Osteocyte (in vitro differentiated cells): ENCODE results near the gene GSTO2. TPM values are rescaled to one million over a fixed set of nuclear protein-coding genes. Genes with fewer than 3 reads are reported as not detected.
"Not testable (repeated sequence)": the region's sequence is repeated elsewhere in the genome, so short reads cannot be mapped to it uniquely, and the experiment has no call there.

Experiments used
- DNase-seq: peaks from one replicate; pipeline ENCODE4 v3.0.0; 2021; ENCODE audit warnings: mixed read lengths; ENCODE audit not compliant: unreplicated experiment; ENCODE audit errors: extremely low spot score
- H3K27ac Mint-ChIP-seq: one replicate; pipeline ENCODE4 v1.8.0; 2021; ENCODE audit warnings: mild to moderate bottlenecking, mixed read lengths; ENCODE audit not compliant: unreplicated experiment
- H3K27me3 Mint-ChIP-seq: one replicate; pipeline ENCODE4 v1.8.0; 2021; ENCODE audit warnings: mixed read lengths; ENCODE audit not compliant: unreplicated experiment
- H3K36me3 Mint-ChIP-seq: one replicate; pipeline ENCODE4 v1.8.0; 2021; ENCODE audit warnings: mixed read lengths; ENCODE audit not compliant: unreplicated experiment
- H3K4me1 Mint-ChIP-seq: one replicate; pipeline ENCODE4 v1.8.0; 2021; ENCODE audit warnings: mixed read lengths; ENCODE audit not compliant: unreplicated experiment
- H3K4me3 Mint-ChIP-seq: one replicate; pipeline ENCODE4 v1.8.0; 2021; ENCODE audit warnings: mild to moderate bottlenecking, moderate library complexity, mixed read lengths; ENCODE audit not compliant: unreplicated experiment
- H3K9me3 Mint-ChIP-seq: one replicate; pipeline ENCODE4 v1.8.0; 2021; ENCODE audit warnings: mixed read lengths; ENCODE audit not compliant: unreplicated experiment
- total RNA-seq: library from RNA; stranded (reverse); gene quantifications from 2 replicates; pipeline ENCODE4 v1.2.1, GENCODE V29; 2021
- TF ChIP-seq, protein P1 (sequence below): fragments of 200-600 bp; sonication (generic); IDR thresholded peaks from 2 replicates; pipeline ENCODE4 v1.5.0; 2021; ENCODE audit warnings: antibody characterized with exemption, mild to moderate bottlenecking, moderate library complexity

GSTO2 gene
- total RNA-seq, 1 donor from 2014 or later = 0.54 TPM

DNA sequence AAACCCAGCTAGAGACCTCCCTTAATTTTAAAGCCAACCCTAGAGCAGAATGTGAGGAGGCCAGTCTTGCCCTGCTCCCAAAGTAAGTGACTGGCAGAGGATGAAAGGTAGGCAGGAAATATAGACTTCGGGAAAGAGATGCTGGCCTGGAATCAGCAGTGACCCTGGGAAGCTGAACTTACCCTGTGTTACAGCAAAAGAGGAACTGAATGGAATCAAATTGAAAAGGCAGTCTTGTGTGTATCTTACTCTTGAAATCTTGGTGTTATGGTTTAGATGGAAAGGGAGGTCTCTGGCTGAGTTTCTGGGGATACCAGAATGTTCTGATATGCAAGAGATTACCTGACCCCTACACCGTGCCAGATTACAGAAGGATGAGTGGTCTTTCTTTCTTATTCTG, 28.9 kb upstream of the GSTO2 start:
- Mint-ChIP-seq H3K4me1 (no peaks in the 10 kb centered on the region), H3K4me3 (no peak overlapping the region), H3K27me3 (peaks cover 65% of the 10 kb centered on the region), H3K9me3 (no peaks in the 10 kb centered on the region), H3K27ac (no peak overlapping the region), H3K36me3 (no peaks in the 10 kb centered on the region)
- DNase-seq = no peak
- TF ChIP-seq, protein P1, sequence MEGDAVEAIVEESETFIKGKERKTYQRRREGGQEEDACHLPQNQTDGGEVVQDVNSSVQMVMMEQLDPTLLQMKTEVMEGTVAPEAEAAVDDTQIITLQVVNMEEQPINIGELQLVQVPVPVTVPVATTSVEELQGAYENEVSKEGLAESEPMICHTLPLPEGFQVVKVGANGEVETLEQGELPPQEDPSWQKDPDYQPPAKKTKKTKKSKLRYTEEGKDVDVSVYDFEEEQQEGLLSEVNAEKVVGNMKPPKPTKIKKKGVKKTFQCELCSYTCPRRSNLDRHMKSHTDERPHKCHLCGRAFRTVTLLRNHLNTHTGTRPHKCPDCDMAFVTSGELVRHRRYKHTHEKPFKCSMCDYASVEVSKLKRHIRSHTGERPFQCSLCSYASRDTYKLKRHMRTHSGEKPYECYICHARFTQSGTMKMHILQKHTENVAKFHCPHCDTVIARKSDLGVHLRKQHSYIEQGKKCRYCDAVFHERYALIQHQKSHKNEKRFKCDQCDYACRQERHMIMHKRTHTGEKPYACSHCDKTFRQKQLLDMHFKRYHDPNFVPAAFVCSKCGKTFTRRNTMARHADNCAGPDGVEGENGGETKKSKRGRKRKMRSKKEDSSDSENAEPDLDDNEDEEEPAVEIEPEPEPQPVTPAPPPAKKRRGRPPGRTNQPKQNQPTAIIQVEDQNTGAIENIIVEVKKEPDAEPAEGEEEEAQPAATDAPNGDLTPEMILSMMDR = no peak

DNA sequence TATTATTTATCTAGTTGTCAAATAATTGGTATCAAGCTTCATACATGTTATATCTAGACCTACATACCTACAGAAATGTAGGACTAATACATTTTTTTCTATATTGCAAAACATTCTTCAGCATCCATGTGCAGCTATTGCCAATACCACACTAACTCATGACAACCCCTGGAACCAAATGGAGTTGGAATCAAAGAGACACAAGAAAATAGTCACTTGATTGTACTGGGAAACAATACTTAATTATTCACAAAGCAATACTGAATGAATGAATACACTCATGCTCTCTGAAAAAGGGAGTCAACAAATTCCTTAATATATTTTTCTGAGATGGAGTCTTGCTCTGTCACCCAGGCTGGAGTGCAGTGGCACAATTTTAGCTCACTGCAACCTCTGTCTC, 26.4 kb upstream of the GSTO2 start:
- no peak overlapping the region for H3K27ac Mint-ChIP-seq
- H3K36me3 Mint-ChIP-seq = no peaks in the 10 kb centered on the region
- DNase-seq = no peak
- H3K4me3 Mint-ChIP-seq = no peak overlapping the region
- H3K27me3 Mint-ChIP-seq = peaks cover 43% of the 10 kb centered on the region
- TF ChIP-seq, protein P1 = no peak
- H3K9me3 Mint-ChIP-seq = peaks cover 10% of the 10 kb centered on the region
- H3K4me1 Mint-ChIP-seq = no peaks in the 10 kb centered on the region

DNA sequence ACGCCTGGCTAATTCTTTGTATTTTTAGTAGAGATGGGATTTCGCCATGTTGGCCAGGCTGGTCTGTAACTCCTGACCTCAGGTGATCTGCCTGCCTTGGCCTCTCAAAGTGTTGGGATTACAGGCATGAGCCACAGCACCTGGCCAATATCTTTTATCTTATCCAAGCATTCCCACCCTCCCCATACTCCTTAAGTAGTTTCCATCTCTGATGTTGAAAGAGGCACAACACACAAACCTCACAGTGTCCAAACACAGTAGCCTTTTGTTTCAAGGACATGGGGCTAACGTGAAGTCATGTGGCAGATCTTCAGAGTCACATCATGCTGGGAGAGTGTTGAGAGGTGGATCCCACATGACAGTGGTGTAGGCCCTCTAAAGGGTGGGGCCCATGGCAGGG, 26.0 kb upstream of the GSTO2 start:
- H3K9me3 Mint-ChIP-seq = peaks cover 10% of the 10 kb centered on the region
- not testable (repeated sequence) for H3K36me3 Mint-ChIP-seq, DNase-seq, H3K27ac Mint-ChIP-seq, H3K4me1 Mint-ChIP-seq, H3K4me3 Mint-ChIP-seq
- peaks cover 38% of the 10 kb centered on the region for H3K27me3 Mint-ChIP-seq

DNA sequence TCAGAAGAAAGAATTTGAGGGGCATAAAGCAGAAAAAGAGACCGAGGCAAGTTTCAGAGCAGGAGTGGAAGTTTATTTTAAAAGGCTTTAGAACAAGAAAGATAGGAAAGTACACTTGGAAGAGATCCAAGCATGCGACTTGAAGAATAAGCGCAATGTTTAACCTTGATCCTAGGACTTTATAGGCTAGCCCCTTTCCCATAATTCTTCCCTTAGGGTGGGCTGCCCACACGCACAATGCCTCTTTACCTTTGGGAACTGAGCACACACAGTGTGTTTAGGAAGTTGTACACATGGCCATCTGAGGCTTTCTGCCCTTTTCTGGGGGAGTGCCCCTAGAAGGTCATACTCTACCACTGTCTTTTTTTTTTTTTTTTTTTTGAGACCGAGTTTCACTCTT, 25.5 kb upstream of the GSTO2 start:
- Mint-ChIP-seq H3K27ac (no peak overlapping the region), H3K27me3 (peaks cover 37% of the 10 kb centered on the region), H3K36me3 (no peaks in the 10 kb centered on the region), H3K4me1 (no peaks in the 10 kb centered on the region), H3K9me3 (peaks cover 10% of the 10 kb centered on the region), H3K4me3 (no peak overlapping the region)
- TF ChIP-seq, protein P1 = no peak
- DNase-seq = no peak

DNA sequence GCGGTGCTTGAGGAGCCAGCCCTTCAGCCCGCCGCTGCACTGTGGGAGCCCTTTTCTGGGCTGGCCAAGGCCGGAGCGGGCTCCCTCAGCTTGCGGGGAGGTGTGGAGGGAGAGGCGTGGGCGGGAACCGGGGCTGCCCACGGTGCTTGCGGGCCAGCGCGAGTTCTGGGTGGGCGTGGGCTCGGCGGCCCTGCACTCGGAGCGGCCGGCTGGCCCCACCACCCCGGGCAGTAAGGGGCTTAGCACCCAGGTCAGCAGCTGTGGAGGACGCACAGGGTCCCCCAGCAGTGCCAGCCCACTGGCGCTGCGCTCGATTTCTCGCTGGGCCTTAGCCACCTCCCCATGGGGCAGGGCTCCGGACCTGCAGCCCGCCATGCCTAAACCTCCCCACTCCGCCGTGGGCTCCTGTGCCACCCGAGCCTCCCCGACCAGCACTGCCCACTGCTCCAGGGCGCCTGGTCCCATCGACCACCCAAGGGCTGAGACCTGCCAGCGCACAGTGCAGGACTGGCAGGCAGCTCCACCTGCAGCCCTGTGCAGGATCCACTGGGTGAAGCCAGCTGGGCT, 23.8 kb upstream of the GSTO2 start:
- Mint-ChIP-seq H3K27me3 (peaks cover 35% of the 10 kb centered on the region), H3K4me3 (no peak overlapping the region), H3K36me3 (no peaks in the 10 kb centered on the region), H3K4me1 (no peaks in the 10 kb centered on the region), H3K27ac (no peak overlapping the region), H3K9me3 (peaks cover 10% of the 10 kb centered on the region)
- no peak for DNase-seq
- TF ChIP-seq, protein P1 = no peak

DNA sequence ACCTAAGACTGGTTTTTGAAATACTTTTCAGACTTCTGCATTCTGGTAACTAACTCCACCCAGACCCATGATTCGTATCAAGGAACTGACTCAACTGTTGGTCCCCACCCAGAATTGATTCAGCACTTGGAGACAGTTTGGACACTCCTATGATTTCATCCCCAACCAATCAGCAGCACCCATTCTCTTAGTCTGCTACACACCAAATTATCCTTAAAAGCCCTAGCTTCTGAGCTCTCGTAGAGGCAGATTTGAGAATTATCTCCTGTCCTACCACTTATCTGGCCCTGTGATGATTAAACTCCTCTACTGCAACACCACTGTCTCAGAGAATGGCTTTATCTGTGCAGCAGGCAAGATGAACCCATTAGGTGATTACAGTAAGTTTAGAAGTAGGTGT, 22.0 kb upstream of the GSTO2 start:
- no peaks in the 10 kb centered on the region for H3K4me1 Mint-ChIP-seq
- H3K27me3 Mint-ChIP-seq = peaks cover 33% of the 10 kb centered on the region
- no peak for DNase-seq
- H3K27ac Mint-ChIP-seq = no peak overlapping the region
- TF ChIP-seq, protein P1 = no peak
- H3K36me3 Mint-ChIP-seq = no peaks in the 10 kb centered on the region
- peaks cover 10% of the 10 kb centered on the region for H3K9me3 Mint-ChIP-seq
- H3K4me3 Mint-ChIP-seq = no peak overlapping the region
